CD4-positive, alpha-beta T cell treated with Interleukin-12 subunit alpha and Interleukin-12 subunit beta, for 1 hour (primary cell): ENCODE results near the gene SLC66A2.

Source experiments
- DNase-seq: peaks from one replicate; pipeline ENCODE4 v3.0.0-alpha.2; 2020

SLC66A2 gene

DNA sequence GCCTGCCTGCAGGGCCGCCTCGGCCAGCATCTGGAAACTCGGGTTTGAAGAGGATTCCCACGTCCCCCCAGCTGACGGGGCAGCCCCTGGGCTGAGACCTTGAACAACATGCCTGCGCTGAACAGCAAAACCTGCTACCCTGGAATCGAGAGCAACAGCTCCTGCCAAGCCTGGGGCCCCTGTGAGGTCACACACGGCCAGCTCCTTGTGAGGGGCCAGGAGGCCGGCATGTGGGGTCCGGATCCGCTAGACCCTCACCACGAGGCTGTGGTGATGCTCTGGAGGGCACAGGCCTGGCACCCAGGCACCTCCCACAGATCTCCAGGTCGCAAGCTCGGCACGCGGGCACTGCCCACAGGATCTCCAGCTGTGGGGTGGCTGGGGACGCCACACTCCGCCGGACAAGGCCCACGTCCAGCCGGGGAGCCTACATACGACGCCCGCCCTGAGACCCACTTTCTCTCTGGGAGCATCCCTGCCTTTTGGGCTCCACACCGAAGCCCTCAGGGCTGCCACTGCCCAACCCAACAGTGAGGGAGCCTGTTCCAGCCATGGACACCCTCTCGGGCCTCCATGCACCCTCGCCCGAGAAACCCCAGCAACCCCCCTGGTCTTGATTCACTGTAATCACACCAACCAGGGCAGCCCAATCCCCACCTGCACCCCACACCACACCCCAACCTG lies 34.1 kb downstream of the SLC66A2 start:
- no peak for DNase-seq

DNA sequence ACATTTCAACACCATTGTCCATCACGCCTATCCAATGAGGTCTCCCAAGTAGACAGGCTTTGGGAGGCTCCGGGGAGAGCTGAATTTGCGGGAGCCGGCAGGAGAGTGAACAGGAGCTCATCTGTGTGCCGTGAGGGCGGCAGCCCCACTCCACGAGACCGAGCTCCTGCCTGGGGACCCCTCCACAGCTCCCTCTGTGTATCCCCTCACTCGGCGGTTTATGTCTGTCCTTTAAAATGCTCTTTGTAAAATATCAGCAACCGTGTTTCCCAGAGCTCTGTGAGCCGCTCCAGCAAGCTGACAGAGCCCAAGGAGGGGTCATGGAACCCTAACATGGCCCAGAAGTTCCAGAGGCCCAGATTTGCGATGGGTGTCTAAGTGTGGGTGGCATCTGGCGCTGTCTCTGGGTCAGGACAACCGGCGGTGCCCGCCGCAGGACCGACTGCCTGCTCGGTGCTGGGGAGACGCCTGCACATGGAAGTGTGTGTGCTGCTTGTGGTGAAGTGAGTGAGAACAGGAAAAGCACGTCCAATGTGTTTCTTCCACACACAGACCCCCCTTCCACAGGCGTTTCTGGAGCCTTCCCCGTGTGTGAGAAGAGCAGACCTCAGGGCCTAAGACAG lies 34.8 kb downstream of the SLC66A2 start:
- no peak for DNase-seq

DNA sequence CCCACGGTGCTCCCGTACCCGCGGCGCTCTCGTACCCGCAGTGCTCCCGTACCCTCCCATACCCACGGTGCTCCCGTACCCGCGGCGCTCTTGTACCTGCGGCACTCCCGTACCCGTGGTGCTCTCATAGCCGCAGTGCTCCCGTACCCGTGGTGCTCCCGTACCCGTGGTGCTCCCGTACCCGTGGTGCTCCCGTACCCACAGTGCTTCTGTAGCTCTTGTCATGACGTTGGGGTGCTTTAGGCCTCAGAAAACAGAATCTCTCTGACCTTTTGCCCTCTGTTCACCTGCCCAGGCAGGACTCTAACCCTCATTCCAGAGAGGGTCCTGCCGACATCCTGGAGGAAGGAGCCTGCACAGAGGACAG lies 35.3 kb downstream of the SLC66A2 start:
- DNase-seq = no peak

DNA sequence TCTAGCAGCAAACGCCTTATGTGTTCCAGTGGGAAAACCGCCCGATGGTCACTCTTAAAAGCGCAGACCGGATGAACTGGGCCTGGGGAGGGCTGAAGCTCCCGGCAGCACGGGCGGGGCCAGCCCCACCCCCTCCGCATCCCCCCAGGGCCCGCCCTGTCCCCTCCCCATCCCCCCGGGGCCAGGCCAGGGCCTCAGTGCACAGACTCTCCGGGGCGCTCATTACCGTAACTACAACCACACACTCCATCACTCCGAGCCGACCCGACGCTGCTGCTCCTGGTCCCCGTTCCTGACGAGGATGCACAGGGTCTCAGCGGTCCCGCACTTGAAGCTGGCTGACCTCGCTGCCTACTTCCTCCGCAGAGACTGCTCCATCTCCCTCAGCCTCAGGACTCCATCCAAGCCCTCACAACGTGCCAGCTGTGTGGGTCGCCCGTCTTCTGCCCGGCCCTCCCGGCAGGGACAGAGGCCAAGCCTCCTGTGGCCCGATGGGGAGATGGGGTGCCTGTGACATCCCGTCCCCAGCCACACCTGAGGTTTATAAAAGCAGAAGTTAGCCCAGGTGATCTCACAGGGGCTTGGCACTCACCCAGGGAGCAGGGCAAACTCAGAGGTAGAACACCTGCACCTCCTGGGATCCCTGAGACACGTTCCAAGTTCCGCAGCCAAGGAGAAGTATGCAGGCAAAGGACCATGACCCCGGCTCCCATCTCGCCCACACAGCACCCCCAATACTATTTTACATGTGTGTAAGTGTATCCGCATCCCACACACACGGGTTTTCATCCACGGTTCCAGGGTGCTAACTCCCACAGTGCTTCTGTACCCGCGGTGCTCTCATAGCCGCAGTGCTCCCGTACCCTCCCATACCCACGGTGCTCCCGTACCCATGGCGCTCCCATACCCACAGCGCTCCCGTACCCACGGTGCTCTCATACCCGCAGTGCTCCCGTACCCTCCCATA lies 36.0 kb downstream of the SLC66A2 start:
- DNase-seq = no peak

DNA sequence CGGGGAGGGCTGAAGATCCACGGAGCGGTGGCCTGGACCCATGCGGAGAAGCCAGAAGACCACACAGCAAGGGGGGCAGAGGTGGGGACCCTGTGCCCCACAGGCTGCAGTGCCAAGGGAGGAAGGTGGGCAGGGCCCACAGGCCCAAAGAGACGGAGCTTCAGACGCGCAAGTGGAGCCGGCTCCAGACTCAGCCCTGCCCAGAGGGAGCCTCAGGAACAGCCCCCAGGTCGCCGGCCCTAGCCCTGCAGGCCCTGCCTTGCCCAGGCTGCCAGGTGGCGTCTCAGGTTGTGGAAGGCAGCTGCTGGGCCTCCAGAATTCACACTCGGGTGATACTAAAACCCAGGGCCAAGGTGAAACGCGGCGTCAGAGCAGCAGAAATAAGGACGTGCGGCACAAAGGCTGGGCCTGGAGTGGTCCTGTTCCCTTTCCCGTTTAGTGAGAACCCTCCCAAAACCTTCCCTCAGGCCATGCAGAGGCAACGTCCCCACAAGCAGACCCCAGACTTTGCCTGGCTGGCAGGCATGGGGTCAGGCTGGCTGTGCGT lies 36.8 kb downstream of the SLC66A2 start:
- DNase-seq = no peak

DNA sequence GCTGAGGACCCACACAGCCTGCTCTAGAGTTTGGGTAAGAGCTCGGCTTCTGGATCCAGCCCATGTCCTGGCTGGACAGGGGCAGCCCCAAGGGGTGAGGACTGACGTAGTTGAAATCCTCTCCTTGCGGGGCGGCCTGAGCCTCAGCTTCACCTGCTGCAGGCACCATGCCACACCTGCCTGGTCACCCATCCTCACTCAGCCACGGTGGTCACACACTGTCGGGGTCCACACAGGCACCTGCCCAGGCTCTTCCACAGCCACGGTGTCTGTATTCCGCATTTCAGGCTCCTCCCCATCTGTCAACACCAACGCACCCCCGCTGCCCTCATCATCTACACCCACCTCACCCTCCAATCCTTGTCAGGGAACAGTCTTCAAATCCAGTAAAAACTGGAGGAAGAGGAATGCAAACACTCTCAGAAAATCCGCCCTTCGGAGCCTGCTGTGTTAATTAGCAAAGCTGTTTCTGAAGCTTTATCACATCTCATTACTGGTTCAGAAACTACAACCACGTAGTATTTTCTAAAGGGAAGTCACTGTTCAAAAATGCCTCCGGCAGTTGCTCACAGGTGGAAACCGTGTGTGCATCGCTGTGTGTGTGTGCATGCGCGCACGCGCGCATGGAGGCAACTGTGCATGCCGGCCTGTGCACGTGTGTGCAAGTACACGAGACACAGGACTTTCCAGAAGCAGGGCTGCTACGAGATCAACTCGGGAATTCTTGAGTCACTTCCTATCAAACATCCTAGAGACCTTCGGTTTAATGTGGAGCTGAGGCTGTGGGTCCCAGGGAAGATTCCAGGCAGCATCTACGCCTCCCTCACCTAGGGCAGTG lies 38.2 kb downstream of the SLC66A2 start:
- DNase-seq = no peak

GRCh38 chr18:79912409-79912991 lies 39.0 kb downstream of the SLC66A2 start:
- DNase-seq = no peak

DNA sequence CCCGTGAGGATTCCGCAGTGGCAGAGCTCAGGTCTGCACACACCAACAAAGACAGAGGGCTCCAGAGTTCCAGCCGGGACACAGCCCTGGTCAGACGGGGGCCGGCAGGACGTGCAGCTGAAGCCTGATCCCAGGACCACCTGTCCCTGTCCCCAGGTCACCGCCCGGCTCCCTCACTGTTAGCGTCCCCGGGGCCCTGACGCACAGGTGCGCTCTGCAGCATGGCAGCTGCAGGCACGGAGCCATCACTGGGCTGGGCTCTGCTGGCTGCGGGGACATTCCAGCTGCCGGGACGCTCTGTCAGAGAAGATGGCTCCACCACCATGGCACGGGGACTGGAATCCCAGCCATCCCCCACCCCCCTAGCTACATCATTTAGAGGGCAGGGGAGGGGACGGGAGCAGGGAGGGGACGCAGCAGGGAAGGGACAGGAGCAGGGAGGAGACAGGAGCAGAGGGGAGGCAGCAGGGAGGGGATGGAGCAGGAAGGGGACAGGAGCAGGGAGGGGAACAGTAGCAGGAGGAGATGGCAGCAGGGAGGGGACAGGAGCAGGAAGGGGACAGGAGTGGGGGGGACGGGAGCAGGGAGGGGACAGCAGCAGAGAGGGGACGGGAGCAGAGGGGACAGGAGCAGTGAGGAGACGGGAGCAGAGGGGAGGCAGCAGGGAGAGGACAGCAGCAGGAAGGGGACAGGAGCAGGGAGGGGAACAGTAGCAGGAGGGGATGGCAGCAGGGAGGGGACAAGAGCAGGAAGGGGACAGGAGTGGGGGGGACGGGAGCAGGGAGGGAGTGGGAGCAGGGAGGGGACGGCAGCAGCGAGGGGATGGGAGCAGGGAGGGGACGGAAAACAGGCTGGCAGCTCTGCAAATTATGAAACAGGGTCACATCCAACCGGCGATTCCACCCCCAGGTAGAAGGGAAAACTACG lies 39.8 kb downstream of the SLC66A2 start:
- no peak for DNase-seq

- DNase-seq = no peak
Observed at GRCh38 chr18:79910563-79911343, 40.7 kb downstream of the SLC66A2 start.

DNA sequence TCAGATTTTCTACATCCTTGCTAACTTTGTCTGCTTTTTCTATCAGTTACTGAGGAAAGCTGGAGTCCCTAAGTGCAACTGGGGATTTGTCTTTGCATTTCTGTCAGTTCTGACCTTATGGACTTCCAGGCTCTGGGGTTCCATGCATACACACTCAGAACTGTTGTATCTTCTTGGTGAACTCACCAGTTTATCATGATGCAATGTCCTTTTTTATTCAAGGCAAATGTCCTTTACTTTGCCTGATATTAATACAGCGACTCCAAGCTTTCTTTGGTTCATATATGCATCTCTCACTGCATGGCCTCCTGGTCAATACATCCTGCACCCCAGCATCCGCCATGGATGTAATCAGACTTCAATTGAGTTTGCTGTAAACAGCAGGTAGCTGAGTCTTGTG lies 44.7 kb downstream of the SLC66A2 start:
- DNase-seq = no peak

- DNase-seq = no peak
Observed at GRCh38 chr18:79905993-79906392, 45.5 kb downstream of the SLC66A2 start.

GRCh38 chr18:79905389-79905911 lies 46.0 kb downstream of the SLC66A2 start:
- no peak for DNase-seq

DNA sequence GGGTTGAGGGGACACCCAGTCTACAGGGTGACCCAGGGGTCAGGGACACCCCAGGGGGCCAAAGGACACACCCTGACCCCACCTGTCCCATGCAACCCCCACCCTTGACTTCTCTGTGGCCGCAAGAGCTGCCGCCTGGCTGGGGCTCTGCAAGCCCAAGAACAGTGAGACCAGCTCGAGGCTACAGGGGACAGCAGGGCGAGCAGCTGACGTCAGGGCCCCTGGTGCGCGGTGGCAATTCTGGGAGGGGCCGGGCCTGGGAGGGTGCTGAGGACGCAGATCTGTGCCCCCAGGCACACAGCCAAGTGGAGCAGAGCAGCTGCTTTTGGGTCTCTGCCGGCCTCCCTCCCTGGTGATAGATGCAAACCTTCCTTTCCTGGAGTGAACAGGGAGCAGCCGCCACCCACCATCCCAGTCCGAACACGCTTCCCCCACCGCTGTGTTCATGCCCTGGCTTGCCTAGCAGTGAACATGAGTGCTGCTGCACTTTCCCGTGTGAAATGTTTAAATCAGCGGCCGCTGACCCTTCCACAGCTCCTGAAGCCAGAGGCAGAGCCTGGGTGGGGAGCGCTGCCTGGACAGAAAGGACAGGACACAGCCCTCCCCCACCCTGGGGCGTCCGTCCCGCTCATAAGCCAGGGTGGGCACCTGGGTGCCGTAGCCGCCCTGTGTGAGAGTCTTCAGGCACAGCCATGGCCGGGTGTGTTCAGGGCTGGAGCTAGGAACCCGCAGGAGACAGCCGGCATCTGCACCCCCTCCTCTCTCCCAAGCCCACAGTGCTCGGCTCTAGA lies 46.9 kb downstream of the SLC66A2 start:
- DNase-seq = no peak

DNA sequence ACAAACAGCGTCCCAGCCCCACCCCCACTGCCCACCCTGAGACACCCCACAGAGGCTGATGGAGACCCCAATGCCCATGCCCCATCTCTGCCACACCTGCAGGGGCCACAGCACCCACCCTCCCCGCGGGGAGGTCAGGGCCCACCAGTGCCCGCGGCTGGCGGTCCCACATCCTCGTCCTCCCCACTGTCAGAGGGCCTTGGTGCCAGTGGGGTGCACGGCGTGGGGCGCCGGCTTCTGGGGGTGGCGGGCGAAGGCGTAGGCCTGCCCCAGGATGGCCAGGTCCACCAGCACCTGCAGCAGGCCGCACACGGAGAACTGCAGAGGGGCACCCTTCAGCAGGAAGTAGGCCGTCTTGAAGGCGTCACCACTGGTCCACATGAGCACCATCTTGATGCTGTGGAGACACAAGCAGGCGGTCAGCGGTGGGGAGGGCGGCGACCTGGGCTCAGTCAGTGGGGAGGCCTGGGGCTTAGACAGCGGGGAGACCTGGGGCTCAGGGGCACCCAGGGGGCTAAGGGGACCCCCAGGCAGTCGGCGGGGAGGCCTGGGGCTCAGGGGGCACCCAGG lies 47.6 kb downstream of the SLC66A2 start:
- no peak for DNase-seq

- no peak for DNase-seq
Observed at GRCh38 chr18:79903071-79903635, 48.3 kb downstream of the SLC66A2 start.

DNA sequence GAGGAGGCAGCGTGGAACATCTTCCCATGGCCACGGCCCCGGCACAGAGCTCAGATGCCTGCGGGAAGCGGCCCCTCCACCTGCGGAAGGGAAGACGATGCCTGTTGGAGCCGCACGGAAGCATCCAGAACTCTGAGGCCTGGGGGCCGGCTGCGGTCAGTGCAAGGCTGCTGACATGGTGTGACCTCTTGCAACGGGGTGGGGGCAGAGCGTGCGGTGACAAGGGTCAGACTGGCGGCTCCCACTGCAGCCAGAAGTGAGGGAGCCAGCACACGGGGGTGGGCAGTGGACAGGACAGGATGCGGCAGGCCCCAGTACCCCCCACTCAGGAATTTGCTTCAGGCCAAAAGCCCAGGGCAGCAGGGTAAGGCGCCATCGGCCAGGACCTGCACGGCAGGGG lies 48.8 kb downstream of the SLC66A2 start:
- DNase-seq = no peak

DNA sequence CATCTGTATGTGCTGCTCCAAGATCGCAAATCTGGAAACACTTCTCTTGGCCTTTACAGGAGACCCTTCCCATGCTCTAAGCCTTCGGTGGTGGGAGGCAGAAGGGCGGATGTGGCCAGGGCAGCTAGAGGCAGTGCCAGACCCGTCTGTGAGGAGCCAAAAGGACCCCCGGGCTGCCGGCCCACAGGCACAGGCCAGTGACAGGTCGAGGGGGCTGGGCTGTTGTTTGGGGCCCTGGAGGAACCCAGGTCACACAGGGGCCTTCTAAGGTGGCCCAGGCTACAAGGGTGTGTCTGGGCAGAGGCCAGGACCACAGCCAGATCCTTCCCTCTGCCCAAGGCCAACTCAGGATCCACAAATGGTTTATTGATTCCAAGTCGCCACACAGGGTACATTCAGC lies 49.4 kb downstream of the SLC66A2 start:
- DNase-seq = no peak

- no peak for DNase-seq
Observed at GRCh38 chr18:79901665-79902064, 49.8 kb downstream of the SLC66A2 start.
